Neural cell (in vitro differentiated cells): ENCODE measurements around the gene KRTAP5-10.
"Not testable (repeated sequence)": the region's sequence is repeated elsewhere in the genome, so short reads cannot be mapped to it uniquely, and the experiment has no call there.

Experiments
- CTCF ChIP-seq: fragments of 450-650 bp; IDR thresholded peaks from 2 replicates; pipeline ENCODE4 v1.5.1; 2014; ENCODE audit warnings: antibody characterized with exemption, mild to moderate bottlenecking, moderate library complexity; ENCODE audit not compliant: poor library complexity, severe bottlenecking
- EZH2 ChIP-seq: fragments of 200-600, 300-800 bp; shearing (Covaris generic), sonication (generic); IDR thresholded peaks from 2 replicates; pipeline ENCODE4 v1.6.1; 2014; ENCODE audit warnings: antibody characterized with exemption, low read length, borderline replicate concordance, mild to moderate bottlenecking; ENCODE audit not compliant: insufficient read depth, poor library complexity, severe bottlenecking
- MXI1 ChIP-seq: fragments of 450-650 bp; conservative IDR thresholded peaks from 2 replicates; pipeline ENCODE4 v1.6.1; 2014; ENCODE audit warnings: antibody characterized with exemption, mild to moderate bottlenecking; ENCODE audit not compliant: poor library complexity, severe bottlenecking
- POLR2AphosphoS5 ChIP-seq: IDR thresholded peaks from 2 replicates; pipeline ENCODE4 v1.6.1; 2012
- SMC3 ChIP-seq: fragments of 450-650 bp; conservative IDR thresholded peaks from 2 replicates; pipeline ENCODE4 v1.6.1; 2014; ENCODE audit warnings: antibody characterized with exemption, mild to moderate bottlenecking, moderate library complexity; ENCODE audit not compliant: poor library complexity
- TAF1 ChIP-seq: IDR thresholded peaks from 2 replicates; pipeline ENCODE4 v1.6.1; 2012; ENCODE audit warnings: low read depth

DNA sequence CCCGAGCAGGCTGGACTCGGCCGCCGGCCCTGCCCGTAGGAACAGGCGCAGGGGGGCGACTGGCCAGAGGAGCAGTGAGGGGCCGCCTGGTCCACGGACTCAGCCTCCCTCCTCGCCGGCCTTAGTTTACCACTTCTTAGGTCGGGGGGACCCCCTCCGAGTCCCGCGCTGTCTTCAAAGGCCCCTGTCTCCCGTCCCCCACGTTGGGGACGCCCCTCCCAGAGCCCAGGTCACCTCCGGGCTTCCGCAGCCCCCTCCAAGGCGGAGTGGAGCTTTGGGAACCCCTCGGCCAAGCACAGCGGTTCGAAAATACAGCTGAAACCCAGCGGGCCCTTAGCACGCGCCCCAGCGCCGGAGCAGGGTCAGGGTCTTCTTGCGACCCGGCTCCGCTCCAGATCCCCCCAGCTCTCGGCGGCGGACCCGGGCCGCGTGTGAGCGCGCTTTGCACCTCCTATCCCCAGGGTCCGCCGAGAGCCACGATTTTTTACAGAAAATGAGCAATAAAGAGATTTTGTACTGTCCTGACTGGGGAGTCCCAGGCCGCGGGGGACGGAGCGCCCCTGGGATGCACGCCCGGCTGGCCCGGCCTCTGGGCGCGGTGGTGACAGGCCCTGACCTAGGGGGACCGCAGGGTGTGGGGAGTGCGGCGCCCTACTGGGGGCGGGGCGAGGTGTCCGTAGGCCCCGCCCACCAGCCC, 42.3 kb downstream of the KRTAP5-10 start:
- not testable (repeated sequence) for TF ChIP-seq CTCF, TAF1, EZH2, POLR2AphosphoS5, SMC3, MXI1
